Stimulated activated naive CD8-positive, alpha-beta T cell treated with anti-CD3 and anti-CD28 coated beads, Interleukin-15, Interleukin-2, amounts not matched to agents 100 U/mL and 50 U/mL, for 24 hours (primary cell): Measurements from ENCODE around the gene GIMAP7.
"Not testable (repeated sequence)": the region's sequence is repeated elsewhere in the genome, so short reads cannot be mapped to it uniquely, and the experiment has no call there.

ENCODE experiments used
- ATAC-seq: fragments of 150-1000 bp; cut with Tn5 transposase; one replicate; pipeline ENCODE4 v1.10.0; 2021
- DNase-seq: peaks from one replicate; pipeline ENCODE4 v3.0.0; 2021

Gene GIMAP7

GRCh38 chr7:150514748-150515222 lies at the start of gene GIMAP7:
TSS of gene GIMAP7 (plus strand) at chr7:150514872. CDS start at chr7:150519975, 5,103 bp downstream.
- ATAC-seq (peak; percentile 83), DNase-seq (peak; percentile 50)

GRCh38 chr7:150464962-150465361 lies 49.7 kb upstream of the GIMAP7 start:
- ATAC-seq (no peak), DNase-seq (no peak)

GRCh38 chr7:150465414-150465813 lies 49.3 kb upstream of the GIMAP7 start:
- ATAC-seq: no peak
- DNase-seq: no peak

GRCh38 chr7:150466477-150466876 lies 48.2 kb upstream of the GIMAP7 start:
- DNase-seq: no peak
- ATAC-seq: no peak

- ATAC-seq: peak; percentile 87
- no peak for DNase-seq
Measured at GRCh38 chr7:150468241-150468640, 46.4 kb upstream of the GIMAP7 start.

- ATAC-seq: no peak
- DNase-seq: no peak
Measured at GRCh38 chr7:150471886-150472285, 42.8 kb upstream of the GIMAP7 start.

GRCh38 chr7:150473902-150474301 lies 40.8 kb upstream of the GIMAP7 start:
- ATAC-seq (no peak), DNase-seq (no peak)

GRCh38 chr7:150476285-150476684 lies 38.4 kb upstream of the GIMAP7 start:
- peak; percentile 47 for ATAC-seq
- DNase-seq: no peak

GRCh38 chr7:150476819-150477631 lies 37.6 kb upstream of the GIMAP7 start:
- ATAC-seq: no peak
- no peak for DNase-seq

GRCh38 chr7:150479023-150479716 lies 35.5 kb upstream of the GIMAP7 start:
- DNase-seq: no peak
- ATAC-seq: peak; percentile 41

- ATAC-seq (peak; percentile 48), DNase-seq (no peak)
Measured at GRCh38 chr7:150481186-150481920, 33.3 kb upstream of the GIMAP7 start.

GRCh38 chr7:150481922-150482321 lies 32.8 kb upstream of the GIMAP7 start:
- DNase-seq (no peak), ATAC-seq (no peak)

- DNase-seq, ATAC-seq: not testable (repeated sequence)
Measured at GRCh38 chr7:150483514-150483913, 31.2 kb upstream of the GIMAP7 start.

GRCh38 chr7:150484071-150484470 lies 30.6 kb upstream of the GIMAP7 start:
- ATAC-seq, DNase-seq: not testable (repeated sequence)

- ATAC-seq (peak; percentile 19), DNase-seq (no peak)
Measured at GRCh38 chr7:150487625-150488024, 27.0 kb upstream of the GIMAP7 start.

GRCh38 chr7:150489782-150490181 lies 24.9 kb upstream of the GIMAP7 start:
- DNase-seq: no peak
- ATAC-seq: no peak

GRCh38 chr7:150493442-150493841 lies 21.2 kb upstream of the GIMAP7 start:
- DNase-seq, ATAC-seq: not testable (repeated sequence)

GRCh38 chr7:150502519-150502918 lies 12.2 kb upstream of the GIMAP7 start:
- peak; percentile 51 for ATAC-seq
- no peak for DNase-seq

- no peak for ATAC-seq
- DNase-seq: no peak
Measured at GRCh38 chr7:150503155-150503554, 11.5 kb upstream of the GIMAP7 start.

- ATAC-seq (peak; percentile 68), DNase-seq (no peak)
Measured at GRCh38 chr7:150503581-150503980, 11.1 kb upstream of the GIMAP7 start.

- DNase-seq: no peak
- peak; percentile 38 for ATAC-seq
Measured at GRCh38 chr7:150507947-150508602, 6.6 kb upstream of the GIMAP7 start.

- ATAC-seq: peak; percentile 4
- DNase-seq: no peak
Measured at GRCh38 chr7:150511048-150511447, 3.6 kb upstream of the GIMAP7 start.
